ENCODE results near the gene GBP2.
"Not testable (repeated sequence)": the region's sequence is repeated elsewhere in the genome, so short reads cannot be mapped to it uniquely, and the experiment has no call there.

The GBP2 gene

DNA sequence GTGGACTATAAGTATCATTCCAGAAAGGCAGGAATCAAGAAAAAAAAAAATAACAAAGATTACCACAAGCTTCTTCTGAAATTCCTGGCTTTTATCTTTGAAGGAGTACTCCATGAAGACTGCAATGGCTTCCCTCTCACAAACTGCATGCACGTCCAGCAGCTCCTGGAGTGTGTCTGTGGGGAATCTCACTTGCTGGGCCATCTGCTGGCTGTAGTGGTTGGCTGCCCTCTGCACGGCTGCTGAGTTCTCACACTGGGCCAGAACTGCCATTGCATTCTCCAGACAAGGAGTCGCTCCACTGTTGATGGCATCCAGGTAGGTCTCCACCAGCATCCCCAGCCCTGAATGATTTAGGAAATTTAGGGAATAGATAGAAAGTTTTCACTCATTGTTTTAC, 23.3 kb upstream of the GBP2 start:
- Histone ChIP-seq H3K4me3 (ENCODE audit: low read length) (no peak overlapping the region), H3K36me3 (ENCODE audit: insufficient read depth, low read length) (no peaks in the 10 kb centered on the region), H3K9me3 (ENCODE audit: insufficient read depth, low read depth, low read length) (no peaks in the 10 kb centered on the region), H3K9ac (ENCODE audit: low read depth, low read length) (no peak overlapping the region), H3K4me1 (ENCODE audit: insufficient read depth, low read length) (no peaks in the 10 kb centered on the region), H3K27me3 (ENCODE audit: insufficient read depth, low read length) (no peaks in the 10 kb centered on the region), H3K27ac (ENCODE audit: low read depth, low read length) (no peak overlapping the region)
- 59% methylated on average over 3 of the region's 3 CpGs for WGBS

DNA sequence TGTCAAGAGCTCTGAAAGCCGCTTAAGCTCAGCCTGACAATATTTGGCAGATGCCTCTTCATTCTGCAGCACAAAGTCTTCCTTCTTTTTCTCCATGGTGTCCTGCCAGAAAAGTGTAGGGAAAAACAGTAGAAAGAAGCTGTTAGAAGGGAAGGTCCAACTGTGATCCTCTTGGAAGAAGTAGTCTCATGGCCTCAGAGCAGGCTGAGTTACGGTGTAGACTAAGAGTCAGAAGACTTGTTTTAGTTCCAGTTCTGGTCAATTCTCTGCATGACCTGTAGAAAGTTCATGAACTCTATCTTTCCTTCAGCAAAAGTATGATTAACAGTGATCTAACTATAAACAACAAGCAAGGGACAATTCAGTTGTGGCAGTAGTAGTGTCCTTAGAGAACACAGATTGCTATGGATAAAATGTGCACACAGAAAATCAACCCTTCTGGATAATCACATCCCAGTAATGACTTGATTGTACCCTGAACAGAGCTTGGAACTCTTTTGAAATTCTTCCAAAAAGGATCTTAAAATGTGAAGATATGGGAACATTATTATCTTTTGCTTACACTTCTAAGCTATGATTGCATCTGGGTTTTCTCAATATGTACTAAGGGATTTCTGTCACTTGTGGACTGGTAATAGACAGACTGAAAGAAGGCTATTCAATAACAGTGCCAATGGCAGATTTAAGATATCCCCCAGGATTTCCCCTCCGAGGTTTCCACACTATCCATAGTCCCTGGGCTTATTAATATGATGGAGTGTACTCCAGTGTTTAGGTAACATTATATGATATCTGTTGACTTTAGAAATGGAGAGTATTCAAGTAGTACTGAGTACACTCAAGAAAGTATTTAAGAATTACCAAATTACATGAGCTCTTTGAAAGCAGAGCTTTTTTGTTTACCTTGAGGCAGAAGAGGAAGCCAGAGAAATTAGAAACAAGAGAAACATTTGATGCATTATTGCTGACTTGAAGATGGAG, 22.1 kb upstream of the GBP2 start:
- H3K27me3 ChIP-seq (ENCODE audit: insufficient read depth, low read length): no peaks in the 10 kb centered on the region
- H3K27ac ChIP-seq (ENCODE audit: low read depth, low read length): no peak overlapping the region
- H3K4me3 ChIP-seq (ENCODE audit: low read length): no peak overlapping the region
- WGBS: 95% methylated on average over 3 of the region's 3 CpGs
- no peak overlapping the region for H3K9ac ChIP-seq (ENCODE audit: low read depth, low read length)
- H3K9me3 ChIP-seq (ENCODE audit: insufficient read depth, low read depth, low read length): no peaks in the 10 kb centered on the region
- H3K4me1 ChIP-seq (ENCODE audit: insufficient read depth, low read length): no peaks in the 10 kb centered on the region
- no peaks in the 10 kb centered on the region for H3K36me3 ChIP-seq (ENCODE audit: insufficient read depth, low read length)

DNA sequence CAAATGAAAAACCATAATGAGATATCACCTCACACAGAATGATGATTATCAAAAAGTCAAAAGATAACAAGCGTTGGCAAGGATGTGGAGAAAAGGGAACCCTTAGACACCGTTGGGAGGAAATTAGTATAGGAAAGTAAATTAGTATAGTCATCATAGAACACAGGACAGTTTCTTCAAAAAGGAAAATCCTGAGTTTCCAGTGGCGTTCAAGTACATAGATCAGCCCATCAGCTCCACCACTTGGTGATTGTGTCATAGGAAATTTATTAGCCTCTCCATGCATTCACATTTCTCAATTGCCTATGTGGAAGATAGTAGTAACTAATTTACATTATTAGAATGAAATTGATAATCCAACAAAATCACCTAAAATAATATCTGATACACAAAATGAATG, 20.8 kb upstream of the GBP2 start:
- Histone ChIP-seq H3K36me3 (ENCODE audit: insufficient read depth, low read length) (no peaks in the 10 kb centered on the region), H3K27ac (ENCODE audit: low read depth, low read length) (no peak overlapping the region), H3K9ac (ENCODE audit: low read depth, low read length) (no peak overlapping the region), H3K9me3 (ENCODE audit: insufficient read depth, low read depth, low read length) (no peaks in the 10 kb centered on the region), H3K4me1 (ENCODE audit: insufficient read depth, low read length) (no peaks in the 10 kb centered on the region), H3K27me3 (ENCODE audit: insufficient read depth, low read length) (no peaks in the 10 kb centered on the region), H3K4me3 (ENCODE audit: low read length) (no peak overlapping the region)
- WGBS: 94% methylated on average over 3 of the region's 3 CpGs

DNA sequence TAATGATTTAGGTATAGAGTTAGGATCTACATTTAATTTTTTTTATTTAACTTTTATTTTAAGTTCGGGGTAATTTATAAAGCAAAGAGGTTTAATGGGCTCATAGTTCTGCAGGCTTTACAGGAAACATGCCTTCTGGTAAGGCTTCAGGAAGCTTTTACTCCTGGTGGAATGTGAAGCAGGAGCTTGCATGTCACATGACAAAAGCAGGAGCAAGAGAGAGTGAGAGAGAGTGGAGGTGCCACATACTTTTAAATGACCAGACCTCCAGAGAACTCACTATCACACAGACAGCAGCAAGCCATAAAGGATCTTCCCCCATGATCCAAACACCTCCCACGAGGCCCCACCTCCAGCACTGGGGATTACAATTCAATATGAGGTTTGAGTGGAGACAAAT, 17.6 kb upstream of the GBP2 start:
- WGBS: 100% methylated on average over 2 of the region's 2 CpGs
- Histone ChIP-seq H3K9me3 (ENCODE audit: insufficient read depth, low read depth, low read length) (no peaks in the 10 kb centered on the region), H3K36me3 (ENCODE audit: insufficient read depth, low read length) (no peaks in the 10 kb centered on the region), H3K27ac (ENCODE audit: low read depth, low read length) (no peak overlapping the region), H3K4me1 (ENCODE audit: insufficient read depth, low read length) (no peaks in the 10 kb centered on the region), H3K27me3 (ENCODE audit: insufficient read depth, low read length) (no peaks in the 10 kb centered on the region), H3K4me3 (ENCODE audit: low read length) (no peak overlapping the region), H3K9ac (ENCODE audit: low read depth, low read length) (no peak overlapping the region)

DNA sequence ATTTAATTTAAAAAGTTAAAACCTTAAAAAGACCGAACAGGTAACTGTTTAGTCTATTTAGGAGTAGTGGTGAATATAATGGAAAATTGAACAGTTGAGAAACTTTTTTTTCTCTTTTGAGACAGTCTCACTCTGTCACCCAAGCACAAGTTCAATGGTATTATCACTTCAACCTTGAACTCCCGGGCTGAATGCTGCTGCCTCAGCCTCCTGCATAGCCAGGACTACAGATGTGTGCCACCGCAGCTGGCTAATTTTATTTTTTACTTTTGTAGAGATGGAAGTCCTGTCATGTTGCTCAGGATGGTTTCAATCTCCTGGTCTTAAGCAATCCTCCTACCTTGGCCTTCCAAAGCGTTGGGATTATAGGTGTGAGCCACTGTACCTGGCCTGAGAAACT, 16.2 kb upstream of the GBP2 start:
- no peak overlapping the region for H3K4me3 ChIP-seq (ENCODE audit: low read length)
- no peaks in the 10 kb centered on the region for H3K9me3 ChIP-seq (ENCODE audit: insufficient read depth, low read depth, low read length)
- 95% methylated on average over 3 of the region's 4 CpGs for WGBS
- no peak overlapping the region for H3K27ac ChIP-seq (ENCODE audit: low read depth, low read length)
- H3K27me3 ChIP-seq (ENCODE audit: insufficient read depth, low read length): no peaks in the 10 kb centered on the region
- no peaks in the 10 kb centered on the region for H3K4me1 ChIP-seq (ENCODE audit: insufficient read depth, low read length)
- H3K36me3 ChIP-seq (ENCODE audit: insufficient read depth, low read length): no peaks in the 10 kb centered on the region
- H3K9ac ChIP-seq (ENCODE audit: low read depth, low read length): no peak overlapping the region

DNA sequence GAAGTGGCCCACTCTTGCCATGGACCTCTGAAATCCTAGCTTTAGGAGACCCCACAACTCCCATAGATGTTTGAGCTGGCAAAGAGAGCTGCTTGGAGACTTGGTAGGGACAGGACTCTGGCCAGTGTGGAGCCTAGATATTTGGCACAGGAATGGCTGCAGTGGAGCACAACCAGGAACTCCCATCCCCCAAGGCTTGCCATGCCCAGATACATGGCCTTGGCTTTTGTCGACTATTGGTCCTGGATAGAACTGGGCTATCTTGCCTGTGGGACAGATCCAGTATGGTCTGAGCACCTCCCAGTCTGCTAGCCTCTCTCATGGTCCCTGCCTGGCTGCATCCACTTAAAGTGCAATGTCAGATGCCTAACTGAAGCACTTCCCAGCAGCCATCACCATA, 7.8 kb upstream of the GBP2 start:
- Histone ChIP-seq H3K27ac (ENCODE audit: low read depth, low read length) (no peak overlapping the region), H3K4me3 (ENCODE audit: low read length) (no peak overlapping the region), H3K4me1 (ENCODE audit: insufficient read depth, low read length) (no peaks in the 10 kb centered on the region), H3K9me3 (ENCODE audit: insufficient read depth, low read depth, low read length) (no peaks in the 10 kb centered on the region), H3K27me3 (ENCODE audit: insufficient read depth, low read length) (no peaks in the 10 kb centered on the region), H3K36me3 (ENCODE audit: insufficient read depth, low read length) (no peaks in the 10 kb centered on the region), H3K9ac (ENCODE audit: low read depth, low read length) (no peak overlapping the region)
- 100% methylated on average over 1 of the region's 1 CpG for WGBS

DNA sequence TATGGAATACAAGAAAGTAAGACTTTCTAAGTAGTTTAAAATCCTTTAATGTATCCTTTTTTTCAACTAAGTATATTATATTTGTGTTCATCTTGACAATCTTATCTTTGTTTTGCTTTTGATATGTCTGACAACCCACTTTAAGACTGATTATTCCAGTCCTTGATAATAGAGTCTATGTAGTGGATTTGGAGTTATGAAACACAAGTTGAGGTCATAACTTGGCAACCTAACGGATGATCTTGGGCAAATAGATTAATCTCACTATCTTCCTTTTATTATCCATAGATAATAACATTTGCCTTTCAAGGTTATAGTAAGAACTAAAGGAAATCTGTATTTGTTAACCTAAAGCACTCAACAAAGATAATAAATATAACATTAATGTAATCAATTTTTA, 4.8 kb upstream of the GBP2 start:
- H3K27me3 ChIP-seq (ENCODE audit: insufficient read depth, low read length): no peaks in the 10 kb centered on the region

DNA sequence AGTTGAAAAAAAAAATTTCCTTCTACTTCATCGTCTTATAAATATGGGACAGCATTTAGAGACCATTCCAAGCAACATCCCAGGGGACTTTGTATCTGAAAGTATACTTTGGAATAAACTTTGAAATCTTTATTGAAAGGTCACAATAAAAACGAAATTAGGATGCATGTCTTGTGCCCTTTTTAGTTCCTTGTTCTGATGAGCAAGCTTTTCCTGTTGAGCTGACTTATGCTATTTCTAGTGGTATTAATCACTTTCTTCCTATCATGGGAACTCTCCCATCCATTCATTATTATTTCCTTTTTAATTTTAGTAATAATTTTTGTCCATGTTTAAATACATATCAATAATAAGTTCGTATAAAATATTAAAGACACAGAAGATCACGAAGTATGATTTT, 4.0 kb upstream of the GBP2 start:
- Histone ChIP-seq H3K36me3 (ENCODE audit: insufficient read depth, low read length) (no peaks in the 10 kb centered on the region), H3K27ac (ENCODE audit: low read depth, low read length) (no peak overlapping the region), H3K4me3 (ENCODE audit: low read length) (no peak overlapping the region), H3K4me1 (ENCODE audit: insufficient read depth, low read length) (no peaks in the 10 kb centered on the region), H3K9ac (ENCODE audit: low read depth, low read length) (no peak overlapping the region), H3K27me3 (ENCODE audit: insufficient read depth, low read length) (no peaks in the 10 kb centered on the region), H3K9me3 (ENCODE audit: insufficient read depth, low read depth, low read length) (no peaks in the 10 kb centered on the region)
- 87% methylated on average over 3 of the region's 4 CpGs for WGBS

More for the DNA sequence above, 4.8 kb upstream of the GBP2 start:
- Histone ChIP-seq H3K9me3 (ENCODE audit: insufficient read depth, low read depth, low read length) (no peaks in the 10 kb centered on the region), H3K36me3 (ENCODE audit: insufficient read depth, low read length) (no peaks in the 10 kb centered on the region), H3K27ac (ENCODE audit: low read depth, low read length) (no peak overlapping the region), H3K4me3 (ENCODE audit: low read length) (no peak overlapping the region), H3K4me1 (ENCODE audit: insufficient read depth, low read length) (no peaks in the 10 kb centered on the region), H3K9ac (ENCODE audit: low read depth, low read length) (no peak overlapping the region)
- WGBS: no CpG with 5 or more reads among the region's 1 CpG

DNA sequence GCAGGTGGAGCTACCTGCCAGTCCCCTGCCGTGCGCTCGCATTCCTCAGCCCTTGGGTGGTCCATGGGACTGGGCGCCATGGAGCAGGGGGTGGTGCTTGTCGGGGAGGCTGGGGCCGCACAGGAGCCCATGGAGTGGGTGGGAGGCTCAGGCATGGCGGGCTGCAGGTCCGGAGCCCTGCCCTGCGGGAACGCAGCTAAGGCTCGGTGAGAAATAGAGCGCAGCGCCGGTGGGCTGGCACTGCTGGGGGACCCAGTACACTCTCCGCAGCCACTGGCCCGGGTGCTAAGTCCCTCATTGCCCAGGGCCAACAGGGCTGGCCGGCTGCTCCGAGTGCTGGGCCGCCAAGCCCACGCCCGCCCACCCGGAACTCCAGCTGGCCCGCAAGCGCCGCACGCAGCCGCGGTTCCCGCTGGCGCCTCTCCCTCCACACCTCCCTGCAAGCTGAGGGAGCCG, 2.1 kb upstream of the GBP2 start:
- 97% methylated on average over 31 of the region's 31 CpGs for WGBS
- H3K27me3 ChIP-seq (ENCODE audit: insufficient read depth, low read length); H3K4me3 ChIP-seq (ENCODE audit: low read length); H3K27ac ChIP-seq (ENCODE audit: low read depth, low read length); H3K9ac ChIP-seq (ENCODE audit: low read depth, low read length); H3K9me3 ChIP-seq (ENCODE audit: insufficient read depth, low read depth, low read length); H3K36me3 ChIP-seq (ENCODE audit: insufficient read depth, low read length); H3K4me1 ChIP-seq (ENCODE audit: insufficient read depth, low read length): not testable (repeated sequence)

DNA sequence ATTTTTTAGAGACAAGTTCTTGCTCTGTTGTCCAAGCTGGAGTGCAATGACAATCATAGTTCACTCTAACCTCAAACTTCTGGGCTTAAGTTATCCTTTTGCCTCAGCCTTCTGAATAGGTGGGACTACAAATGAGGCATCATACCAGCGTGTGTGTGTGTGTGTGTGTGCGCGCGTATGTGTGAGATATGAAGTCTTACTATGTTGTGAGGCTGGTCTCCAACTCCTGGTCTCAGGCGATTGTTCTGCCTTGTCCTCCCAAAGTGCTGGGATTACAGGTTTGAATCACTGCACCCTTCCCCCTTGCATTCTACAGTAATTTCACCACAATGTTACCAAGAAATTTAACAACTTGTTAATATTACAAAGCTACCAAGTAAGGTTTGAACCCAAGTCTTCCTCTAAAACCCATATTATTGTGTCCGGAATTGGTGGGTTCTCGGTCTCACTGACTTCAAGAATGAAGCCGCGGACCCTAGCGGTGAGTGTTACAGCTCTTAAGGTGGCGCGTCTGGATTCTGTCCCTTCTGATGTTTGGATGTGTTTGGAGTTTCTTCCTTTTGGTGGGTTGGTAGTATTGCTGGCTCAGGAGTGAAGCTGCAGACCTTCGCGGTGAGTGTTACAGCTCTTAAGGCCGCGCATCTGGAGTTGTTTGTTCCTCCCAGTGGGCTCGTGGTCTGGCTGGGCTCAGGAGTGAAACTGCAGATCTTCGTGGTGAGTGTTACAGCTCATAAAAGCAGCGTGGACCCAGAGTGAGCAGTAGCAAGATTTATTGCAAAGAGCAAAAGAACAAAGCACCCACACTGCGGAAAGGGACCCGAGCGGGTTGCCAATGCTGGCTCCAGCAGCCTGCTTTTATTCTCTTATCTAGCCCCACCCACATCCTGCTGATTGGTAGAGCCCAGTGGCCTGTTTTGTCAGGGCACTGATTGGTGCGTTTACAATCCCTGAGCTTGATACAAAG, 970 bp upstream of the GBP2 start:
- not testable (repeated sequence) for H3K9me3 ChIP-seq (ENCODE audit: insufficient read depth, low read depth, low read length); H3K4me1 ChIP-seq (ENCODE audit: insufficient read depth, low read length); H3K36me3 ChIP-seq (ENCODE audit: insufficient read depth, low read length); H3K9ac ChIP-seq (ENCODE audit: low read depth, low read length); H3K4me3 ChIP-seq (ENCODE audit: low read length); H3K27ac ChIP-seq (ENCODE audit: low read depth, low read length); H3K27me3 ChIP-seq (ENCODE audit: insufficient read depth, low read length)
- WGBS: 88% methylated on average over 23 of the region's 23 CpGs

DNA sequence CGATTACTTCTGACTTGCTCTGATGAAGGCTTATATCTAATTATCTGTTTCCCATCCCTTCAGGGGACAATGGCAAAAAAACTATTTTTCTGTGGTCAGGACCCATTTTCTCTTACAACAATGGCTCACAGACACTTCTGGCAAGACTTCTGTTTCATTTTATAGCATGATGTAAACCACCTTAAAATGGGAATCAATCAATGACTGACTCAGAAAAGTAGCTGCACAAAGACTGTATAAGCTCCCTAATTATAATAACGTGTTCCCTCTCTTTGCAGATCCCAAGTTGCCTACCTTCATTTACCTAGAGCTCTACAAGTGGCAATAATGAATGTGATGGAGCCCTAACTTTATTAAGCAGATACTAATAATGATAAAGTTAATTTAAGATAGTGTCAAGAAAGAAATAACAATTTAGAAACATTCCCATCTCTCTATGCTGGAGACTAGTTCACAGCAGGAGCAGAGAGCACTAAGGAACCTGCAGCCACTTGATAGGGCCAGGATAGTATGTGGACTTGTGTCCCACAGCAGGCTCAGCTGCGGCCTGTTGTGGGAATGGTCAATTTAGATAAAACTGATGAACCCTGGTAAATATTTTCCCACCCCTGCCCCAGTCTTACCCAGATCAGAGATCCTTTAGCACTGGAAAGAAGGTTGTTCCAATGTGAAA, 538 bp downstream of the GBP2 start:
- H3K27me3 ChIP-seq (ENCODE audit: insufficient read depth, low read length): no peaks in the 10 kb centered on the region
- H3K9ac ChIP-seq (ENCODE audit: low read depth, low read length): no peak overlapping the region
- WGBS: 84% methylated on average over 3 of the region's 3 CpGs
- H3K9me3 ChIP-seq (ENCODE audit: insufficient read depth, low read depth, low read length): no peaks in the 10 kb centered on the region
- H3K4me1 ChIP-seq (ENCODE audit: insufficient read depth, low read length): no peaks in the 10 kb centered on the region
- H3K27ac ChIP-seq (ENCODE audit: low read depth, low read length): no peak overlapping the region
- H3K36me3 ChIP-seq (ENCODE audit: insufficient read depth, low read length): no peaks in the 10 kb centered on the region
- H3K4me3 ChIP-seq (ENCODE audit: low read length): no peak overlapping the region

All from HUES64 (cell line).